Activated naive CD8-positive, alpha-beta T cell treated with anti-CD3 and anti-CD28 coated beads for 36 hours (primary cell): ENCODE measurements around the gene SUCLG2. TPM values are rescaled to one million over a fixed set of nuclear protein-coding genes. Genes with fewer than 3 reads are reported as not detected.
A peak's percentile ranks its signal among the peaks of the same experiment; 100 is the strongest.

ENCODE experiments used
- DNase-seq: peaks from one replicate; pipeline ENCODE4 v3.0.0; 2021
- H3K27ac Mint-ChIP-seq: one replicate; pipeline ENCODE4 v1.8.0; 2022; ENCODE audit warnings: mild to moderate bottlenecking, moderate library complexity, mixed read lengths
- H3K27me3 Mint-ChIP-seq: one replicate; pipeline ENCODE4 v1.8.0; 2022; ENCODE audit warnings: mild to moderate bottlenecking, mixed read lengths
- H3K36me3 Mint-ChIP-seq: one replicate; pipeline ENCODE4 v1.8.0; 2021; ENCODE audit warnings: mild to moderate bottlenecking, mixed read lengths
- H3K4me1 Mint-ChIP-seq: one replicate; pipeline ENCODE4 v1.8.0; 2021; ENCODE audit warnings: mixed read lengths
- H3K4me3 Mint-ChIP-seq: one replicate; pipeline ENCODE4 v1.8.0; 2022; ENCODE audit warnings: mild to moderate bottlenecking, moderate library complexity, mixed read lengths
- H3K9me3 Mint-ChIP-seq: one replicate; pipeline ENCODE4 v1.8.0; 2022; ENCODE audit warnings: mixed read lengths
- total RNA-seq, 2 experiments: library from RNA; stranded (reverse); gene quantifications; one replicate each; pipeline ENCODE4 v1.2.3, GENCODE V29; 2021

The SUCLG2 gene
- total RNA-seq, 2 experiments from 2014 or later = 64.2 to 65.4 TPM

- peak overlapping the region; percentile 35 for H3K27ac Mint-ChIP-seq
- peaks cover 2% of the 10 kb centered on the region for H3K9me3 Mint-ChIP-seq
- peaks cover 20% of the 10 kb centered on the region for H3K4me1 Mint-ChIP-seq
- peaks cover 11% of the 10 kb centered on the region for H3K36me3 Mint-ChIP-seq
- peaks cover 3% of the 10 kb centered on the region for H3K27me3 Mint-ChIP-seq
- H3K4me3 Mint-ChIP-seq = no peak overlapping the region
- peak; percentile 64 for DNase-seq
These were observed 325.1 kb downstream of the SUCLG2 start for GRCh38 chr3:67329358-67329757.

- Mint-ChIP-seq H3K27ac (no peak overlapping the region), H3K4me1 (peaks cover 19% of the 10 kb centered on the region), H3K36me3 (peaks cover 11% of the 10 kb centered on the region), H3K27me3 (peaks cover 3% of the 10 kb centered on the region), H3K4me3 (no peak overlapping the region), H3K9me3 (peaks cover 2% of the 10 kb centered on the region)
- DNase-seq = no peak
These were observed 326.8 kb downstream of the SUCLG2 start for GRCh38 chr3:67327582-67327981.

DNA sequence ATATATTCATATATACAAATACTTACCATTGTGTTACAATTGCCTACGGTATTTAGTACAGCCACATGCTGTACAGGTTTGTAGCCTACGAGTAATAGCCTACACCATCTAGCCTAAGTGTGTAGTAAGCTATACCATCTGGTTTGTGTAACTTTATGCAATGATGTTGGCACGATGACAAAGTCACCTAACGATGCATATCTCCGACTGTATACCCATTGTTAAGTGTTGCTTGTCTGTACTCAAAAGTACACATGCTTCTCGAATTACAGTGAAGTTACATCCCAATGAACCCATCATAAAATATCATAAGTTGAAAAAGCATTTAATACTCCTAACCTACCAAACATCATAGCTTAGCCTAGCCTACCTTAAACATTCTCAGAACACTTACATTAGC is 329.2 kb downstream of the SUCLG2 start:
- Mint-ChIP-seq H3K36me3 (peaks cover 2% of the 10 kb centered on the region), H3K4me1 (peaks cover 16% of the 10 kb centered on the region), H3K9me3 (peaks cover 2% of the 10 kb centered on the region), H3K4me3 (no peak overlapping the region), H3K27me3 (no peaks in the 10 kb centered on the region), H3K27ac (no peak overlapping the region)
- DNase-seq = no peak
